ENCODE data around the gene TEN1.

DNA sequence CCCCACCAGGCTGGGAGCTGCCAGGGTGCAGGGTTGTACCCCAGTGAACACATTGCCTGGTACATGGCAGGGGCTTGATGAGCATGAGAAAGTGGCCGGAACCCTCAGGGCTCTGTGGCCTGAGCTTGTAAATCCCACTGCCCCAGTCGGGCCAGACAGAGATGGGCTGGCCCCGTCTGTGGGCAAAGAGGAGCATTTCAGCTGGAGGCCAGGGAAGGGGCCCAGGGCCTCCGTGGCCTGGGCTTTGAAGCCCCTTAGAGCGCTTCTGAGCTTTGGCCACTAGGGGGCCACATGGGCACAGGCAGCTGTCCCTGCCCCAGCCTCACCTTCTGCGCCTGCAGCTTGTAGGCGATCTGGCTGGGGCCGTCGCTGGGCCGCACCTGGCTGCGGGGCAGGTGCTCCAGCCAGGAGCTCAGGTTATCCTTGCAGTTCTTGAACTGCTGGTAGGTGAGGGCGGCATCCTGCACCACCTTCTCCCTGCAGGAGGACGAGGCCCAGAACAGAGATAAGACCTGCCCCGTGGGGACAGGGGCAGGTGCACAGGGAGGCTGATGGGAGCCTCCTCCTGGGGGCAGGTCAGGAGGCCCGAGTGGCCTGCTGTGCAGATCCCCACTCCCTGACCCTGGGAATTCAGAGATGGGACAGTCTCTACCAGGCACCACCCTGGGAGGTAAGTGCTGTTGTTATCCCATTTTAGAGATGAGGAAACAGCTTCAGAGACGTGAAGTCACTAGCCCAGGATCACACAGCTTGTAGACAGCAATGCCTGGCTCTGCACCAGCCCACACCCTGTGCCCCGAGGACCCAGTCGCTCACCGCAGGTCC is 35.3 kb downstream of the TEN1 start:
- TF ChIP-seq, protein P1, sequence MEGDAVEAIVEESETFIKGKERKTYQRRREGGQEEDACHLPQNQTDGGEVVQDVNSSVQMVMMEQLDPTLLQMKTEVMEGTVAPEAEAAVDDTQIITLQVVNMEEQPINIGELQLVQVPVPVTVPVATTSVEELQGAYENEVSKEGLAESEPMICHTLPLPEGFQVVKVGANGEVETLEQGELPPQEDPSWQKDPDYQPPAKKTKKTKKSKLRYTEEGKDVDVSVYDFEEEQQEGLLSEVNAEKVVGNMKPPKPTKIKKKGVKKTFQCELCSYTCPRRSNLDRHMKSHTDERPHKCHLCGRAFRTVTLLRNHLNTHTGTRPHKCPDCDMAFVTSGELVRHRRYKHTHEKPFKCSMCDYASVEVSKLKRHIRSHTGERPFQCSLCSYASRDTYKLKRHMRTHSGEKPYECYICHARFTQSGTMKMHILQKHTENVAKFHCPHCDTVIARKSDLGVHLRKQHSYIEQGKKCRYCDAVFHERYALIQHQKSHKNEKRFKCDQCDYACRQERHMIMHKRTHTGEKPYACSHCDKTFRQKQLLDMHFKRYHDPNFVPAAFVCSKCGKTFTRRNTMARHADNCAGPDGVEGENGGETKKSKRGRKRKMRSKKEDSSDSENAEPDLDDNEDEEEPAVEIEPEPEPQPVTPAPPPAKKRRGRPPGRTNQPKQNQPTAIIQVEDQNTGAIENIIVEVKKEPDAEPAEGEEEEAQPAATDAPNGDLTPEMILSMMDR (conservative IDR thresholded peaks at IDR 0.05 in 1 of 2, IDR thresholded peaks at IDR 0.05 in 1 of 2; ENCODE audit: low read depth in 1 of 2, low read length in 2 of 2), result peak; percentile 86 to 87
- TF ChIP-seq EZH2 (IDR thresholded peaks at IDR 0.05; ENCODE audit: low read length, missing control alignments), result no peak
